Iris pigment epithelial cell (primary cell): ENCODE data around the gene TIMM8B.
"Not testable (repeated sequence)": the region's sequence is repeated elsewhere in the genome, so short reads cannot be mapped to it uniquely, and the experiment has no call there.

ENCODE experiments used
- DNase-seq: peaks from one replicate; pipeline ENCODE4 v3.0.0-alpha.2; 2011; ENCODE audit warnings: low read depth

Gene TIMM8B

DNA sequence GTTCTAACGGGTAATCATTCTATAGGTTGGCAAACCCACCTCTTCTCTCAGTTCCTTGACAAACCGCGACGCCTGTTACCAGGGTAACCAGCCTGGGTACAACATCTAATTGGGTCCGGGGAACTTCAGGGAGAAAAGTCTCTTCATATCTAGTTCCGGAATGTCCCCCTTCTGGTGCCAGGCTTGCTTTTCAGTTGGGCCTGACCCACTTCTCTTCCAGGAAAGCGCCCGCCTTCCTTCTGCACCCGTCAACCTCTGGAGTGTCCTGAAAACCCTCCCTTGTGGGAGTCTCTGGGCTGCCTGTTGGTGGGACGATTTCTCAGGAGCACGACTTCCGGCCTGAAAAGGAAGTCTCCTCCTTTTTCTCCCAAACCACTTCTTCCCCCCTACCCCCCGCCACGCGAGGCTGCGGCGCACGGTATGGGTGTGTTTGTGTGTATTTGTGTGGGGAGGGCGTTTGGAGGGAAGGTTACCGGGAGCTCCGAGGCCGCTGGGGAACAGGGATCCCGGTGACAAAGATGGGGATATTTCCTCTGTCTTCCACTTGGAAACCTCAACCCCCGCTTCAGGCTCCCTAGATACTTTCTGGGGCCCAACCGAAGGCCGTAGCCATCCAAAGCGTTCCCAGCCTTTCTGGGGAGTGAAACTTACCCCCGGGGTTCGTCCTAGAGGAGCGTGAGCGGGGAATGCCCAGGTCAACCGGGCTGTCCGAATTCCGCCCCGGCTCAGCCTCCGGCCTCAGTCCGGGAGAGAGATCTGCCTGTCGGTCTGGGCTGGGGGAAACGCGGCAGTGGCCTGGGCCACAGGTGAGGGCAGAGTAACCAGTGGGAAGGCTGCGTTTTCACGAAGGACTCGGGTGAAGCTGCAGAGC lies 12.4 kb downstream of the TIMM8B start, which contains the start of the genes NKAPD1 and PIH1D2:
TSS of gene NKAPD1 (plus strand) at position 359 of the 871 bp plus-strand sequence. CDS start 1,276 bp downstream, outside the sequence.
TSS of gene PIH1D2 (minus strand) at position 77 of the 871 bp plus-strand sequence. CDS start 843 bp downstream, outside the sequence.
- DNase-seq: peak; percentile 86

DNA sequence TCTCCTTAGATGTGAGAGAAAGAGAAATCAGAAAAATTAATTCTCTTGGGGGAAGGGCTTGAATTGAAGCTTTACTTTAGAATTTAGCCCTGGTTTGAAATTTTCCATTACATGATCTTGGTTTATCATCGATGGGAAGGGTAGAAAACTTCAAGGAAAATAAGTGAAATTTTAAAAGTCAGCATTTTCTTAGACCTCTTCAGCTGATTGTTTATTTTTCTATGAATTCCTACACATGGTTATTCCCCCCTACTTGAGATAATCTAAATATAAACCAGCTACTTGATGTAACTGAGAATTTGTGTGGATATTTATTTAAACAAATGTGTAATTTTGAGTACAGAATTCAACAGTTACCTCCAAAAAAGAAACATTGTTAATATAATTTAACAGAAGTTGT lies 23.6 kb downstream of the TIMM8B start:
- DNase-seq: no peak

DNA sequence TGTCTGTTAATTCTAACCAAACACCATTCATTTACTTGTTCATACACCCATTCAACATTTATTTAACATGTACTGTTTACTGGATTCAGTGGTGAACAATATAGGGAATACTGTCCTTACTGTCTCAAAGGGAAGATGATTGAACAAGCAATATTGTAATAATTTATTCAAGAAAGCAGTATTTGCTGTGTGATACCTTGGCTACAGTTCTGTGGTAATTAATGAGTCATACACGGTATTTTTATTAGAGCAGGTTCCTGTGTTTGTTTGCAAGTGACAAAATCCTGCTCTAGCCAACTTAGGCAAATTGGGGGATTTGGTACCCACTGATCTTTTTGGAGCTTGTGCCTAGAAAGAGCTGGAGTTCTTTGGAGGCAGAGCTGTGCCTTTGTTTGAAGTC lies 28.5 kb downstream of the TIMM8B start:
- no peak for DNase-seq

DNA sequence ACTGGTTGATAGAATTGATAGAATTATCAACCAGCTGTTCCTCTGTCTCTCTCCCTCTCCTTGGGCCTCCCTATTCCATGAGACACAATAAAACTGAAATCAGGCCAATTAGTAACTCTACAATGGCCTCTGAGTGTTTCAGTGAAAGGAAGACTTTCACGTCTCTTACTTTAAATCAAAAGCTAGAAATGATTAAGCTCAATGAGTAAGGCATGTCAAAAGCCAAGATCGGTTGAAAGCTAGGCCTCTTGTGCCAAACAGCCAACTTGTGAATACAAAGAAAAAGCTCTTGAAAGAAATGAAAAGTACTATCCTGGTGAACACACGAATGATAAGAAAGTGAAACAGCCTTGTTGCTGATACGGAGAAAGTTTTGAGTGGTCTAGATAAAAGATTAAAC lies 29.4 kb downstream of the TIMM8B start:
- no peak for DNase-seq

DNA sequence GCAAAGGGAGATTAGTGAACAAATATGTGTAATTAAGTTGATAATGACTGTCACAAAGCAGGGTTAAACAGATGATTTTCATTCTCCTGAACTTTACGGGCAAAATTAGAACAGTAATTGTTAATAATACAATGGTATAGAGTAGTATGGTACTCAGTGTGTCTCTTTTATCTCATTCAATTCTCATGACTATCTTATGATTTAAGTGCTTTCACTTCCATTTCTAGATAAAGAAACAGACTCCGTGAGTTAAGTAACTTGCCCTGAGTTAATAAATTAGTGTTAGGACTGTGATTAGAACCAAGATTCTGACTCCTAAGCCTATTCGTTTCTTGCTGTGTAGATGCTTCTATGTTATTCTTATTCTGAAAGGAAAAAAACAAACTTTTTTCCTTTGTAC lies 34.8 kb downstream of the TIMM8B start:
- DNase-seq: no peak

DNA sequence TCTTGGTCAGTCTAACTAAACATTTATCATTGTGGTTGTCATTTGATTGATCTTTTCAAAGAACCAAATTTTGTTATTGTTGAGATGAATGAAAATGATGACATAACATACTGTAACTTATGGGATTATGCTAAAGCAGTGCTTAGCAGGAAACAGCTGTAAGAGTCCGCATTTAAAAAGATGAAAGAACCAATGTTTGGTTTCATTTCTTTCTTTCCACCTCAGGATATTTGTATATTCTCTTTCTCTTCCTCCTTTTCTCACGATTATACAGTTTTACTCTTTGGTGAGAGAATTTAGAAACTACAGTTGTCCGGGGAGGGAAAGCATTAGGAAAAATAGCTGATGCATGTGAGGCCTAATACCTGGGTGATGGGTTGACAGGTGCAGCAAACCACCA lies 35.8 kb downstream of the TIMM8B start:
- DNase-seq: no peak

DNA sequence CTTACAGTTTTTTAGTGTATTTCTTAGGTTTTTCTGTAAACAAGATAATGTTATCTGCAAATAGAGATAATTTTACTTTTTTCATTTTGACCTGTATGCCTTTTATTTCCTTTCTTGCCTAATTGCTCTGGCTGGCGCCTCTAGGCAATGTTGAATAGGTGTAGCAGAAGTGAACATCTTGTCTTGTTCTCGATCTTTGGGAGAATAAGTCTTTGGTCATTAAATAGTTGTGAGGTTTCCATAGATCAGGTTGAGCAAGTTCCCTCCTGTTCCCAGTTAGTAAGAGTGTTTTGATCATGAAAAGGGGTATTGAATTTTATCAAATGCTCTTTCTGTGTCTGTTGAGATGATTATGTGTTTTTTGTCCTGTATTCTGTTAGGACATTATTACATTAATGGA lies 36.8 kb downstream of the TIMM8B start:
- DNase-seq: no peak

DNA sequence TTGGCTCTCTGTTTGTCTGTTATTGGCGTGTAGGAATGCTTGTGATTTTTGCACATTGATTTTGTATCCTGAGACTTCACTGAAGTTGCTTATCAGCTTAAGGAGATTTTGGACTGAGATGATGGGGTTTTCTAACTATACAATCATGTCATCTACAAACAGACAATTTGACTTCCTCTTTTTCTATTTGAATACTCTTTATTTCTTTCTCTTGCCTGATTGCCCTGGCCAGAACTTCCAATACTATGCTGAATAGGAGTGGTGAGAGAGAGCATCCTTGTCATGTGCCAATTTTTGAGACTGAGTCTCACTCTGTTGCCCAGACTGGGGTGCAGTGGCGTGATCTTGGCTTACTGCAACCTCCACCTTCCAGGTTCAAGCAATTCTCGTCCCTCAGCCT lies 38.3 kb downstream of the TIMM8B start:
- DNase-seq: not testable (repeated sequence)

DNA sequence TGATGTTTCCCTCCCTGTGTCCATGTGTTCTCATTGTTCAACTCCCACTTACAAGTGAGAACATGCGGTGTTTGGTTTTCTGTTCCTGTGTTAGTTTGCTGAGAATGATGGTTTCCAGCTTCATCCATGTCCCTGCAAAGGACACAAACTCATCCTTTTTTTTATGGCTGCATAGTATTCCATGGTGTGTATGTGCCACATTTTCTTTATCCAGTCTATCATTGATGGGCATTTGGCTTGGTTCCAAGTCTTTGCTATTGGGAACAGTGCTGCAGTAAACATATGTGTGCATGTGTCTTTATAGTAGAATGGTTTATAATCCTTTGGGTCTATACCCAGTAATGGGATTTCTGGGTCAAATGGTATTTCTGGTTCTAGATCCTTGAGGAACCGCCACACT lies 39.9 kb downstream of the TIMM8B start:
- DNase-seq: not testable (repeated sequence)

DNA sequence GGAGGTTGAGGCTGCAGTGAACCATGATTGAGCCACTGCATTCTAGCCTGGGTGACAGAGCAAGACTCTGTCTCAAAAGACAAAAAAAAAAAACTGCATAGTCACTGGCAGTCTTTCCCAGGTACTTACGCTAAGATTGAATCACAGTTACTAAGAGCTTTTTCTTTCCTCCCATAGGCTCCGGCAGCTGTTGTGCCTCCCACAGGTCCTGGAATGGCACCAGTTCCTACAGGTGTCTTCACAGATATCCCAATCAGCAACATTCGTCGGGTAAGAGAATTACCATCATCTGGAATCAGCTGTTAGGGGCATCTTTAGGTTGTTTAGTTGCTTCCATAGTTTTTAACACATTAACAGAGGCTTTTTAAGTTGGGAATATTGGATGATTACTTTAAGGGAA lies 41.6 kb downstream of the TIMM8B start:
- DNase-seq: no peak

DNA sequence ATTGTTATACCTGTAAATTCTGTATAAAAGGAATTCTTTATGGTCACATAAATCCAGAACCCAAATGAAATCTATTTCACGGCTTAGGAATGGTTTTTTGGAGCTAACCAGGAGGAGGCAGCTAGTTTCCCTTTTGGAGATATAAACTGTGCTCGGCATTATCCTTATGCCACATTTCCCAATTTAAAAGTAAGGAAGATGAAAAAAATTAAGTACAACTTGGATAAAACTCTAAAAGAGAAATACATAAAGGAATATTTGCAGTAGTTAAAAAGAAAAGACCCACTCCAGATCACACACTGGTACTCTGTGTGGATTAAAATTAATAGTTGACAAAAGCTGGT lies 43.6 kb downstream of the TIMM8B start:
- DNase-seq: no peak

DNA sequence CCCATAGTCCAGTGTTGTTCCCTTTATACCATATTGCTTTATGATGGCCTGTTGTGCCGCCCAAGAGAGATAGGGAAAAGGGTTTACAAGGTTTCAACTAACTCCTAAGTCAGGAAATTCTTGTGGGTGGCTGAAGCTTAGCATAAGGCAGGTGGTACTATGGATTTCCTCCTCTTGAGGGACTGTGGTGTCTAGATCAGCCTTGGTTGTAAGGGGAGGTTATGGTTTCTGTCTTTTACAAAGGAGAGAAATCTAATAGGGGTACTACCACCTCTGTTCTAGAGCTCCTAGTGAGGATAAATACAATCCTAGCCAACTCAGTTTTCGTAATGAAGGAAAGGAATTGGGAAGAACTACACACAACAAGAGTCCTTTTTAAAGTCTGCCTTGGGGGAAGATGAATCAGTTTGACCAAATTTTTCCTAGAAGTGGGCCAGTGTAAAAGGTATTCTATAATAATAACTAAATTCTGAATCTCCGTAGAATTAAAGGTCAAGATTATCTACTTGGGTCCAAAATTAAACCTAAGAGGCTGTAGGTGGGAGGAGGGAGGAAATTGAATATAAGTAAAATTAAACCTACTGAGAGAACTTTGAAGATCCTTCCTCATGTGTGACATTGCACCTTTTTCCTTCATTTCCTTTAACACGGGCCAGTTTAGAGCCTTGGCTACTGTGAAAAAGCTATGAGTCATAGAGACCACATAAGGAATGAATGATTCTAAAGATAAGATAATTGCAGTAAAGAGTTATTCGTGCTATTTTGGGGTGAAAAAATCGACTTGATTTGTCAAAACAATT lies 44.2 kb downstream of the TIMM8B start:
- peak; percentile 78 for DNase-seq

DNA sequence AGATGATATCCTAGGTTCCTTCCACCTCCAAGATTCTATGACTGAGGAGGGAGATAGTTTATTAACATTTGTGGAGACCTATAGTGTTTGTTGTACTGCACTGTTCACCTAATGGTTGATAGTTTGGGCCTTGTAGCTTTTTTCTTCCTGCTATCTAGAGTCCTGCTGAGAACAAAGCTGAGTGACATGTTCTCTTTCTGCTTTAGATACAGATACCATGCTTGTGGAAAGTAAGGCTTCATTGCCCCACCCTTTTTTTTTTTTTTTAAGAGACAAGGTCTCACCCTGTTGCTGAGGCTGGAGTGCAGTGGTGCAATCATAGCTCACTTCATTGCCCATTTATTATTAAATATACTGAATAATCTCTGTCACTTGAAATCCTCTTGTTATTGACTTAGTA lies 49.0 kb downstream of the TIMM8B start:
- no peak for DNase-seq
